Brain microvascular endothelial cell (primary cell): Measurements from ENCODE around the gene AFDN.

Experiments used
- DNase-seq: peaks from one replicate; pipeline ENCODE4 v3.0.0-alpha.2; 2020
- H3K27ac ChIP-seq: fragments of 250-450 bp; sonication (Bioruptor Pico); 2 replicates; pipeline ENCODE4 v1.5.1; 2020; ENCODE audit warnings: mild to moderate bottlenecking, moderate library complexity
- H3K27me3 ChIP-seq: fragments of 250-450 bp; sonication (Bioruptor Pico); replicated peaks from 2 replicates; pipeline ENCODE4 v1.5.1; 2020; ENCODE audit warnings: mild to moderate bottlenecking
- H3K36me3 ChIP-seq: fragments of 250-450 bp; sonication (Bioruptor Pico); replicated peaks from 2 replicates; pipeline ENCODE4 v1.5.1; 2020; ENCODE audit warnings: mild to moderate bottlenecking
- H3K4me3 ChIP-seq: 2 replicates; pipeline ENCODE4 v1.5.1; 2011; ENCODE audit warnings: low read depth, mild to moderate bottlenecking, control low read depth, low read length, moderate library complexity
- in situ Hi-C: cut with HindIII; loops from 2 replicates; pipeline ENCODE4 v1.10.0; 2017; ENCODE audit warnings: low sequenced_read_pairs, low pct_ligation_motif_present
- TF ChIP-seq, protein P1 (sequence below): IDR thresholded peaks from 2 replicates; pipeline ENCODE4 v1.5.1; 2011; ENCODE audit warnings: low read depth, mild to moderate bottlenecking, moderate library complexity, low read length, control low read depth, inconsistent platforms; ENCODE audit errors: missing control alignments

Gene AFDN

DNA sequence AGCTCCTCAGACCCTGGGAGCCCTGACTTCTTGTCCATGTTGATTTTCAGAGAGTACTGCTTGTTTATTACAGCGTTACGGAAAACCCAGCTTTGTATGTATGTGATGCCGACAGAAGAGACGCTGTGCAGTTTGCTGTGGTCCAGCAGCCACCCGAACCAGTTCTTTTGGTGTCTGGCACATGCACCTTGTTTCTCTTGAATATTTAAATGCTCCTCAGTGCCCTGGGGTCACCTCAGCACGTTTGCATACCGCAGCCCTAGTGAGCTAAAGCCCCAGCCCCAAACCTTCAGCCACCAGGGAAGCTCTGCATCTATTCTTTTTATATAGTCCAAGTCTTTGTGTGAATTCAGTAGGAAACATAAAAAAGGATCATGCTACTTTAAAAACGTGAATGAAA lies 39.9 kb downstream of the AFDN start:
- DNase-seq = no peak
- Histone ChIP-seq H3K4me3 (no peak overlapping the region), H3K27ac (no peak overlapping the region), H3K36me3 (no peaks in the 10 kb centered on the region), H3K27me3 (no peaks in the 10 kb centered on the region)
- in situ Hi-C loops = no loop called here
- TF ChIP-seq, protein P1, sequence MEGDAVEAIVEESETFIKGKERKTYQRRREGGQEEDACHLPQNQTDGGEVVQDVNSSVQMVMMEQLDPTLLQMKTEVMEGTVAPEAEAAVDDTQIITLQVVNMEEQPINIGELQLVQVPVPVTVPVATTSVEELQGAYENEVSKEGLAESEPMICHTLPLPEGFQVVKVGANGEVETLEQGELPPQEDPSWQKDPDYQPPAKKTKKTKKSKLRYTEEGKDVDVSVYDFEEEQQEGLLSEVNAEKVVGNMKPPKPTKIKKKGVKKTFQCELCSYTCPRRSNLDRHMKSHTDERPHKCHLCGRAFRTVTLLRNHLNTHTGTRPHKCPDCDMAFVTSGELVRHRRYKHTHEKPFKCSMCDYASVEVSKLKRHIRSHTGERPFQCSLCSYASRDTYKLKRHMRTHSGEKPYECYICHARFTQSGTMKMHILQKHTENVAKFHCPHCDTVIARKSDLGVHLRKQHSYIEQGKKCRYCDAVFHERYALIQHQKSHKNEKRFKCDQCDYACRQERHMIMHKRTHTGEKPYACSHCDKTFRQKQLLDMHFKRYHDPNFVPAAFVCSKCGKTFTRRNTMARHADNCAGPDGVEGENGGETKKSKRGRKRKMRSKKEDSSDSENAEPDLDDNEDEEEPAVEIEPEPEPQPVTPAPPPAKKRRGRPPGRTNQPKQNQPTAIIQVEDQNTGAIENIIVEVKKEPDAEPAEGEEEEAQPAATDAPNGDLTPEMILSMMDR = no peak

- Histone ChIP-seq H3K27me3 (no peaks in the 10 kb centered on the region), H3K27ac (no peak overlapping the region), H3K36me3 (peaks cover 3% of the 10 kb centered on the region), H3K4me3 (no peak overlapping the region)
- no peak for DNase-seq
- in situ Hi-C loops = no loop called here
- TF ChIP-seq, protein P1 = no peak
These were observed 43.6 kb downstream of the AFDN start for GRCh38 chr6:167870321-167870720.

DNA sequence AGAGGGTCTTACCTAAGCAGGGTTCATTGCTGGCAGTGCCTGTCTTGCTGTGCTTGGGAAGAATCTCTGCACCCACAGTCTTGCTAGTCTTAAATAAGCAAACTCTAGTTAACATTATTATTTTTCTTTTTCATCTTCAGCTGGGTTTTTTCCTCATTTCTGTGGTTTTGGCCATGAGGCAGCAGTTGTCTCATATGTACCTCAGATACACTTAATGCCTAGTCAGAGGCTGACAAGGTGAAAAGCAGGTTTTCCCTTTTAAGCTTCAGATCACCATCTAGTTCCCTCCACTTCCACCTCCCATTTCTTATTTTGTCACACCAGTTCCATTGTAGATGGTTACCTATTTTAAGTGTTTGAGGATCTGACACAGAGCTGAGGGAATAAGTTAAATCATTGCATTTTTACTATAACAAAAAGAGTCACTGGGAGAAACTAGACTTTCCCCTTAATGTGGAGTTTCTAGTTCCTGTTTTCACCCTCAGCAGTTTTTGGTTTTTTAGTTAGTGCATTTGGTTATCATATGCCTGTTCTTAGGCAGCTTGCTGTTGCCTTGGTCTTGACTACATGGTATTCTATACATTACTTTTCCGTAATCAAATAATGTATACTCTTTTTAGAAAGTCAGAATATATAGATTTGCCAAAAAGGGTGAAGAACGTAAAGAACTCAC lies 46.0 kb downstream of the AFDN start:
- Histone ChIP-seq H3K27ac (no peak overlapping the region), H3K36me3 (peaks cover 3% of the 10 kb centered on the region), H3K27me3 (no peaks in the 10 kb centered on the region), H3K4me3 (no peak overlapping the region)
- TF ChIP-seq, protein P1 = no peak
- in situ Hi-C loops = no loop called here
- DNase-seq = no peak

DNA sequence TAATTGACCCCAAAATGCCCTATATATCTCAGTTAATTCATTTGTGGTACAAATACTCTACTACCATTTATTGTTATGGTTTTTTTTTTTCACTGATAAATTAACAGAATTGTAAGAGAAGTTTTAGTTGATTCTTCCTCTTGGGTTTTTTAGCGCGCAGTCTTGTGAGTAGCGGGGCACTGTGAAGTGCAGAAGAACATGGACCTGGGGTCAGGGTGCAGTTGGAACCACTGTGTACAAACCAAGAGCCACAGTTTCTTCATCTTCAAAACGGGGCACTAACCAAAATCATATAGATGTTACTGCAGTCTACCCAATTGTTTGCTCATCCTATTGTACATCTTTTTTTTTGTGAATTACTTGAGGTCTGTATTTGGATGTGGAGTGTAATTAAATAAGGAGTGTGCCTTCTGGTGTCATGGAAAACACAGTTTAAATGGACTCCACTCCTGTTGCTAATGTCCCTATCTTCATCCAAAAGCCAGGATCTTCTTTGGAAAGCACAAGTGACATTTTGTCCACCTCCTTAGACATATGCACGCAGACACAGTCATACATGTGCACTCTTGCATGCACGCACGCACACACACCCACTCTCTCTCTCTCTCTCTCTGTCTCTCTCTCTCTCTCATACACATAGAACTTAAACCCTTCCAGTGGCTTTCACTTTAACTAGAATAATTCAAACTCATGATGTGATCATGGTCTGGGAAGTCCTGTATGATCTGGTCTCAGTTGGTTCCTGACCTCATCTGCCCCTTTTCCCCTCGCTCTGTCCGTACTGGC lies 51.5 kb downstream of the AFDN start:
- in situ Hi-C loops = no loop called here
- TF ChIP-seq, protein P1 = no peak
- Histone ChIP-seq H3K36me3 (peaks cover 6% of the 10 kb centered on the region), H3K4me3 (no peak overlapping the region), H3K27ac (no peak overlapping the region), H3K27me3 (no peaks in the 10 kb centered on the region)
- no peak for DNase-seq

- H3K27me3 ChIP-seq = no peaks in the 10 kb centered on the region
- H3K27ac ChIP-seq = no peak overlapping the region
- TF ChIP-seq, protein P1 = no peak
- H3K4me3 ChIP-seq = no peak overlapping the region
- in situ Hi-C loops = no loop called here
- peaks cover 6% of the 10 kb centered on the region for H3K36me3 ChIP-seq
- no peak for DNase-seq
These were observed 52.9 kb downstream of the AFDN start for GRCh38 chr6:167879612-167880011.
